ENCODE data around the gene TENM3.

DNA sequence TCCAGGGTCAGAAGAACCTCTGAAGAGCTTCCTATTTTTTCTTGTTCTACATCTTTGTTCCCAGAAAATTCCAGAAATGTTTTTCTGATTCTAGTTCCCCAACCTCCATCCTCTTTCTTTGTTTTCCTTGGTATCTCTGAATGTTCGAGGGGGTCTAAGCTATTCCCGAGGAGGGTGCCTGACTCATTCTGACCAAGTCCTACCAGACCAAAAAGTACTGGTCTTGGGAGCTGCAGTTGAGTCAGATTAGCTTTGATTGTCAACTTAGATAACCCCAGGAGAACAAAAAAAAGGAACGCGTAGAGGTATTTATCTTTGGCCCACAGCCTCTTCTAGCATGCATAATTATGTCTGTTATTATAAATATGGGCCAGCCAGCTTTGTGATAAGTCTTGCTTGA lies 12.1 kb upstream of the TENM3 start:
- TF ChIP-seq, protein P1, sequence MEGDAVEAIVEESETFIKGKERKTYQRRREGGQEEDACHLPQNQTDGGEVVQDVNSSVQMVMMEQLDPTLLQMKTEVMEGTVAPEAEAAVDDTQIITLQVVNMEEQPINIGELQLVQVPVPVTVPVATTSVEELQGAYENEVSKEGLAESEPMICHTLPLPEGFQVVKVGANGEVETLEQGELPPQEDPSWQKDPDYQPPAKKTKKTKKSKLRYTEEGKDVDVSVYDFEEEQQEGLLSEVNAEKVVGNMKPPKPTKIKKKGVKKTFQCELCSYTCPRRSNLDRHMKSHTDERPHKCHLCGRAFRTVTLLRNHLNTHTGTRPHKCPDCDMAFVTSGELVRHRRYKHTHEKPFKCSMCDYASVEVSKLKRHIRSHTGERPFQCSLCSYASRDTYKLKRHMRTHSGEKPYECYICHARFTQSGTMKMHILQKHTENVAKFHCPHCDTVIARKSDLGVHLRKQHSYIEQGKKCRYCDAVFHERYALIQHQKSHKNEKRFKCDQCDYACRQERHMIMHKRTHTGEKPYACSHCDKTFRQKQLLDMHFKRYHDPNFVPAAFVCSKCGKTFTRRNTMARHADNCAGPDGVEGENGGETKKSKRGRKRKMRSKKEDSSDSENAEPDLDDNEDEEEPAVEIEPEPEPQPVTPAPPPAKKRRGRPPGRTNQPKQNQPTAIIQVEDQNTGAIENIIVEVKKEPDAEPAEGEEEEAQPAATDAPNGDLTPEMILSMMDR (IDR thresholded peaks at IDR 0.05; ENCODE audit: poor library complexity) = no peak
- TF ChIP-seq EZH2 (IDR thresholded peaks at IDR 0.05; ENCODE audit: borderline replicate concordance) (no peak), EZH2phosphoT487 (IDR thresholded peaks at IDR 0.05; ENCODE audit: low read depth, severe bottlenecking, unreplicated experiment) (no peak)

Data from hepatocyte (in vitro differentiated cells).